GM19324 (cell line): ENCODE data around the gene RNF144B.
"Not testable (repeated sequence)": the region's sequence is repeated elsewhere in the genome, so short reads cannot be mapped to it uniquely, and the experiment has no call there.

Experiments used
- ATAC-seq: cut with Tn5 transposase; IDR thresholded peaks from one replicate; pipeline ENCODE4 v1.9.1; 2021; ENCODE audit warnings: mild to moderate bottlenecking, moderate library complexity; ENCODE audit not compliant: unreplicated experiment, low FRiP score

The RNF144B gene

DNA sequence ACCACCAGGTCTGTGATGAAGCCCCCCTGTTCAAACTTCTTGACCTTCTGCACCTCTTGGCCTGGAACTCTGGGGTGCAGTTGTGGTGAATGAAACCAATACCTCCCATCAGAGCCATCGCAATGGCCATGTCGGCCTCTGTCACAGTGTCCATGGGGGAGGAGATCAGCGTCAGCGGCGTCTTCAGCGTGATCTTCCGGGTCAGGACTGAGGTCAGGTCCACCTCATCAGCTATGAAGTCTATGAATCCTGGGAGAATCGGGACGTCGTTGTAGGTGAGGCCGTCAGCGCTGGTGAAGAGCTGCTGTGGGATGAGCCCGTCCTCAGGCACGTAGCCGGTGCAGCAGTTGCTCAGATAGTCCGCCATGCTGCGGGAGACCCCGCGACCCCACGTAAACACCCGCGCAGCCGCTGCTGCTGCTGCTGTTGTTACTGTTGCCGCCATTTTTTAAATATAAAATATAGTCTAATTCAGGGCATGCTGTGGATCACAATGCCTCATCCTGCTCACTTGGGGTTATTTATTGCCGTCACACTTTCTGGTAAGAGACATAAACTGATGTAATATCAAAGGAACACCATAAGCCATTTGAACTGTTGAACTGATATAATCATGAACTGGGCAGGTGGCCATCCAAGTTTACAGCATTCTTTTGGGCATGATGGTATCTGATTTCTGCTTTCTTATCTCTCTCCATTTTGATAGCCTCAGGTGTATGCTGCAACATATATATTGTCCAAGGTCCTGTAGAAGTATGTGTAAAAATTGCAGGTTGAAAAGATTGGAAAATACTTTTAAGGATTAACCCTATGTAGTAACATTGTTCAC is 18.7 kb upstream of the RNF144B start:
- no peak for ATAC-seq

DNA sequence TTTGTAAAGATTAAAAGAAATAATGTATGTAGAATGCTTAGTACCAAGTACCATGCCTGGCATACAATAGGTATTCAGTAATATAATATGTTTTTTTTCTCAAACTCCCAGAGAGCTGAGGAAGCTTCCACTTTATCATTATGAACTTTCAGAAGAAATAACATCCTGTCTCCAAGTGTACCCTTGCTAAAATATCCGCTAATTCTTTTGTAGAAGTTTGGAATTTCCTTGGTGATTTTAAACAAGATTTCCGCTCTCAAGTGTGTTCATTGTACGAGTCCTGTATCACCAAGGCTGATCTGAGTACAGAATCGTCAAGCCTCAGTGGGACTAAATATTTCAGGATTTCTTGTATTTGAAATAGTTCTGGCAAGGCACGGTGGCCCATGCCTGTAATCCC is 16.1 kb upstream of the RNF144B start:
- ATAC-seq, result no peak

DNA sequence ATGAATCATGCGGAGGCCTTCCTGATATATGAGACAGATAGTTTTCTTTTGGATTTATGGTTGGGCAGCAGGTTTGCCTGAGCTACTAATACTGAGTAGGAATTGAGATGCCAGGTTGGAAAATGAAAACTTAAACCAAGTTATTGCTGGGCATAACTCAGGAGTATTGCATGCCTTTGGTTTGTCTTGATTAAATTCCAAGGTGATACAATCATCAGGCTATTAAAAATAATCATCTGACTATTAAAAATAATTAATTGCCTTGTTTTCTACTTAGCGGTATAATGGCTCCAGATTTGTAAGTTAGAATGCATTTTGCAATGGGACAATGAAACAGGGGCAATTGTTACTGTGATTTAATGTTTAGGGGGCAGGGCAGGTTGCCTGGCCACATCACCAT is 15.5 kb upstream of the RNF144B start:
- no peak for ATAC-seq

DNA sequence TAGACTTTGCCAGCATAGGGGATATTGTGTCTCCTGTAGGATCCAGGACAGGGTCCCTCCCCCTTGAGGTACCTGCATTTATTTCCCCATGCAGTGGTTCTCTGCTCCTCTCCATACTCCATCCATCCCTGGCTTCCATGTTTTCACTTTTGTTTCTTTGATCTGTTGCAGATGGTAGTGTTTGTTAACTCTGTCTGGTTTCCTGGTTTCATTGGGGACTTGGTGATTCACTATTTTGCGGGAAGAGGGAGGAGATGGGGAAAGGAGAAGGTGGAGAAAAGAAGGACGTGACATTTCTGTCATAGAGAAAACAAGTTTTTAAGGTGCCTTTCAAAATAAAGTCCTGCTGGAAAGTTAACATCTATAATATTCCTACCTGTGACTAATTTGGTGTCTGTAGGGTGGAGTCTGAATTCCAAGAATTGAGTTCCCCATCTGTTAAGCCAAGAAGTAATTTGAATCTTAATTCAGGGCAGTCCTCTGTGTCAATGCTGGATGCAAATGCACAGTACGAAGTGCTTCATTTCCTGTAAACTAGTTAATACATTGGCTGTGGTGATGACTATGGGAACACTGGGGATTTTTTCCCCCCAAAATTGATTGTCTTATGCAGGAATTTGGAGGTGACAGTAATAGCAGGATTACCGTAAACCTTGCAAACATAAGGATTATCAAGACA is 6.9 kb upstream of the RNF144B start:
- no peak for ATAC-seq

DNA sequence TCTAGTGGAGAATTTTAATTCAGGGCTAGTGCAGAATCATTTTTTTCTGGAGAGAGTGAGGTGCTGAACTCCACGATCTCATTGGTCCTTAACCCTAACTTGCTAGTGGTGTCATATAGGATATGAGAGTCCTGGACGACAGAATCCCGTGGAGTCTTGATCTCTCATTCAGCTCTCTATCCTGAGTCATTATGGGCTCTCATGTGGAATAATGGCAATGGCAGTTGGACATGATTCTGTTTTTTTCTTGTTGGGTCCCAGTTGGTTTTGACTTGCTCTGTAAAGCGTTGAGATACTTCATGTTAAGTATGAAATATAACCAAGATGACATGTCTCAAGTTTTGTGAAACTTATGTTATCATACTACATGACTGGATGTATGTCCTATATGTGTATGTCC is 6.3 kb upstream of the RNF144B start:
- ATAC-seq, result no peak

DNA sequence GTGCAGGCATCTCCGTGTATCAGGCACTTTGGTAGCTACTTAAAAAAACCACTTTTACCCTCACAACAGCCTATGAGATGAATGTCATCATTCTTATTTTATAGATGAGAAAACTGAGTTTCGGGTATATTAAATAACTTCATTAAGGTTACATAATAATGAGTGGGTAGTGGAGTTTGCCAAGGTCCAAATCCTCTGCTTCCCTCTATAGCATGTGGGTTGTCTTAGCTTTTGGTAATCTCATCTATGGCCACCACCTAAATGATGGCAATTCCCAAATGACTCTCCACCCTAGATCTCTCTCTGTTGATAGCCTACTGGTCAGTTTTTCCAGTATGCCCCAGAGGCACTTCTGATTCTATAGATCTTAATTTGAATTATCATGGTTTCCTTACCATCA is 3.7 kb upstream of the RNF144B start:
- no peak for ATAC-seq

DNA sequence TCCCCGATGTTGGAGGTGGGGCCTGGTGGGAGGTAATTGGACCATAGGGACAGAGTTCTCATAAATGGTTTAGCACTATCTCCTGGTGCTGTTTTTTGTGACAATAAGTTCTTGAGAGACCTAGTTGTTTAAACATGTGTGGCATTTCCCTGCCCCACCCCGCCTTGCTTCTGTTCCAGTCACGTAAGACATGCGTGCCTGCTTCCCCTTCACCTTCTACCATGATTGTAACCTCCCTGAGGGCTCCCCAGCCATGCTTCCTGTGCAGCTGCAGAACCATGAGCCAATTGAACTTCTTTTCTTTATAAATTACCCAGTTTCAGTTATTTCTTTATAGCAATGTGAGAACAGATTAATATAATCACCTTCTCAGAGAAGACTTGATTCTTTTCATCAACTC is 2.5 kb upstream of the RNF144B start:
- ATAC-seq, result no peak

DNA sequence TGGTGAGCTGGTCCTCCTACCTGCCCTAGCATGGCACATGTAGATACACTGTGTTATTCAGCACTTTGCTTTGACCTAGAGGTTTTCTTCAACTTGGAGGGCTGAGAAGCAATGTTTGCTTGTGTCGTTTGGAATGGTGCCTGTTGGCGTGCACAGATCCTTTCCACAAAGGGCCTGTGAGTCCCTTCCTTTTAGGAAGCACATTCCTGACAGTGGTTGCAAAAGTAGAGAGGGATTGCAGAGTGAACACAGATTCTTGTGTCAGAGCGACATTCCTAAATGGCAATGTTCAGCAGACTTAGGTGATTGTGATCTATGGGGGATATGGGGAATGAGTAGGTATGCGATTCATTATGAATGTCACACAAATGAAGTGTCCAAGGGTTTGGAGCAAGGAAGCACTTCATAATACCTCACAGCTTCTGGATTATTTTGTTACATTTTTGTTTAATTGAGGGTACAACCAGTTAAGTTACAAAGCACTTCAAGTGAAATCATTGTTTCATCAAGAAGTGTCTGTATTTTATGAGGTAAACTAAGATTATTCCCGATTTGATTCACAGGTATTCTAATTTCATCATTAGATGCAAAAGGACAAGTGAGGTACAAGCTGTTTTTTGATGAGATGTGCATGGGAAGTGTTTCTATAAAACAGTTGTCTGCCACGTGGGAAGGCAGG is 713 bp upstream of the RNF144B start:
- ATAC-seq, result no peak

DNA sequence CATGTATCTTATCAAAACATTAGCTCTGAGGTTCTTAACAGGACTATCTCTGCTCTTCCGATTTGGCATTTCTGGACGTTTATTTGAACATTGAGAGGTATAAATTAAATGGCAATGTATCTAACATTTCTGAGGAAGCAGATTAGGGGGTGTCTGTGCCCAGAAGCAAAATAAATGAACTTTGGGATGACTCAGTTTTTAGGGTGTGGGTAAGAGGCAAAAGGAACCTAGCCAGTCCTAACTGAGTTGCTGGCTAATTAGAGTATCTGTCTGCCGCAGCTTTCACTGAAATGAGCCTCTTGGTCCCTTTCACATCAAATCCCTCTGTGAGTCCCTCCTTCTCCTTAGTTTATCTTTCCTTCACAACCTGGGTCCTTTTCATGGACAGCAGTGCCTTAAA is 1.1 kb downstream of the RNF144B start:
- ATAC-seq, result no peak

DNA sequence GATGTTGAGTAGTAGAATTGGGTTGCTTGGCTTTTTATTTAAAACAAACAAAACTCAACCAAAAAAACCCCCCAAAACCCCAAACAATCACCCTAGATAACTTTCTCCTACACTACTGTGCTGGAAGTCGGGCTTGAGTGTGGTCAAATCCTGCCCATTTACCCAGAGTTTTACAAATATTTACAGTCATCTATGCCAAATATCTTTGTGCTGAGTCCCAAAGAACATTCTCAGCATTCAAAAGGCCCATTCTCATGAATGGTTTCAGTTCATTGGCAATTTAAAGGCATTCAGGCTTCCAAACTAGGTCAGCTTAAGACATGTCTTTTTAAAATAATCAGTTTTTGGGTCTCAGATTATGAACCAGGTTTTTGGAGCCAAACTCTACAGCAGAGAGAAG is 1.8 kb downstream of the RNF144B start:
- no peak for ATAC-seq

DNA sequence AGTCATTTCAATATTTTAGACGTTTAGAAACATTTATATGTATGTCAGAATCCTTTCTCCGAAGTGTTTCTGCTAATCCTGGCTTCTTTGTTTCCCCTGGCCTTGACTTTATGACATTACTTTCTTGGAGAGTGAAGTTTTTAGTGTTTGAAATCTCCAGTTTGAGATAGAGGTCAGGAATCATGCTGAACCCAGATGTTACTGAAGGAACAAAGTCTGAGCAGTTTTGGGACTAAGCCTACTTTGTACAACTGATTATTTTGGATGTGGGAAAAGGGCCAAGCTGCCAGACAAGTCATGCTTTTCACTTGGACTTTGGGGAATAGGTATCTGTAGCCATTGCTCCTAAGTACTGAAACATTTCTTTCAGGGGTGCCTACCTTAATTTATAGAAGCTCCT is 2.3 kb downstream of the RNF144B start:
- ATAC-seq, result no peak

DNA sequence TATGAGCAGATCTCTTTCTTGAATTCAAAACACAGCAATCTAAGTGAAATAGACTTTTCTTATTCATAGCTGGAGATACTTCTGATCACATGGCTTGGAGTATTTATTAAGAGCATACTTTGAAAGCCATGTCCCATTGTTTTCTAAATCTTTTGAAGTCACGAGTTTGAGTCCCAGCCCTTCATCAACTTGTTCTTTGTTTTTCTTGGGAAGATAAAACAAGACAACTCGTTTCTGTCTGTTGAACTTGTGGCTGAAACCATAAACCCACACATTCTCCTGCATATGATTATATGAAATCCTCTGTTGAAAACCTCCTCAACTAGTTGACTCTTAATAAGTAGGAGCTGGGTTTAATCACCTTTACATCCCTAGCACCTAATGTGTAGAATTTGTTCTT is 3.3 kb downstream of the RNF144B start:
- no peak for ATAC-seq

DNA sequence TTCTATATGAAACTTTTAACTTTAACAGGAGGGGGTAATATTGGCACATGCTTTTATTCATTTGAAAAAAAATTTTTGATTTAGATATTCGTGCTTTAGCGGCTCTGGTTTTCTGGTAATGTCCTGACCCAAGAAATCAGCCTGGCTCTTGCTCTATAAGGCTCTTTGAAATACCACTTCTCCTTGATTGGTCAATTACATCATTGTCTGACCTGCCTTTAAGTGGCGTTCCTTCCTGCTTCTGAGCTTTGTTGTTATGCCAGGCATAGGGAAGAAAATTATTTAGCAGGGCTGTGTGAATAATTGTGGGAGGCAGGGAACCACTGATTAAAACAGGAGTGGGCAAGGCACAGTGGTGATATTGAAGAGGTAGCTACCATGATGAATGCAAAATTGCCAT is 3.9 kb downstream of the RNF144B start:
- ATAC-seq, result no peak

DNA sequence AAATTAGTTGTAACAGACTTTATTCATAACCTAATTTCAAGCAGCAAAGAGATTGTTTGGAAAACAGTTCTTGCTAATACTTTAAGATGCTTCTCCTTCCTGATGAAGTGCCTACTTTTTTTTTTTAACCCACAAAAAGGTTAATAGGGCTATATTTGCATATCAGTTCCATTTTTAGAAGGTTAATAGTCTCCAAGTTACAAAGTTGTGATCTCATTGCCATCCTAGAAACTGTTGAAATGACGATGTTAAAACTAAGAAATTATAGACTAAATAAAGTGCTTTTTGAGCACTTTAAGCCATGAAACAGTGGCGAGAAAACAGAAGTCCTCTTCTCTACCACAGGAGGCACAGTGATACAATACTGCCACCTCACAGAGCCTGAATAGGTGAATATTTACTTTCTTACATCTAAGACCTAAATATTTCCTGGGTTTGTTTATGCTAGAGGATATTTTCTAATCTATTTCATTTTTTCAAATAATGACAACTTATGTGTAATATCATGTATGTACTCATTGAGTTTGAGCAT is 5.3 kb downstream of the RNF144B start:
- ATAC-seq, result no peak

DNA sequence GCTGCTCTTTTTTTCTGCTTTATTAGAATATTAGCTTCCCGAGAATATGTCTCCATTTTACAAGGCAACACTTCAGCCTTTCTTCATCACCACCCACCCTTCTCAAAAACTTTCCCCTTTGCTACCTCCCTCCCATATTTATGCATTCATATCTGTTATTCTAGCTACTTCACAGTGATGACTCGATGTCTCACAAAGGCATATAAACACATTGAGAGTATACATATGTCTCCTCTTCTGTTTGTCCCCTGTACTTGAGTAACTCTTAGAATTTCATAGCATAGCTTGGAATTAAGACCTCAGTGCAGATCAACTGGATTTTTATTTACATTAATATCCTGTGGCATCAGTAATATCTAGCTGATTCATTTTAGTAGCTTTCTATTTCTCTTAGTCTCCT is 6.5 kb downstream of the RNF144B start:
- ATAC-seq, result no peak

DNA sequence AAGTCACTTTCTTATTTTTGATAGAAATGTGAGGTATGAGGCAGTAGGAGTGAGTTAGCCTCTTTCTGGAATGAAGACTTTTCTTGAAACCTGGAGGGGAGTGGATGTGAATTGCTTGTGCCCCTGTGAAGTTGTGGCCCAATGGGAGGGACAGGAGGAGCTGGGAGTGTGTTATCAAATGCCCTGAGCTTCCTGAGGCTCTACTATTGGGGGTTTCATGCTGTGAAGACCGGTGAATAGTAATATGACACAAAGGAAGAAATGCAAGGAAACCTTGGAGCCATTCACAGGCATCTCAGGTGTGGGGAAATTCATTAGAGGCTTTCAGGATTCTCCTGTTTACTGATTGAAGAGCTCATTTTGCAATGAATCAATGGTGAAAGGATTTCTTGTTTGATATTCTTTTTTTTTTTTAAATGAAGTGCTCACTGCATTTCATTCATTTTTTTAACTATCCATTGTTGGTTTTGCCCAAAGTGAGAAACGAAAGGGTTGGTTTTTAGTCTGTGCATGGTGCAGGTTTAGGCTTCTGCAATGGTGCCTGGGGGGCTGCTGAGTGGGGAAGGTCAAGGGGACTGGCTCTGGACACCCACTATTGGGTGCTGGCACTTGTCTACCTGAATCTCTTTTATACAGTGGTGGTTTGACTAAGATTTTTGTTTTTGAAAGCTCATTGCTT is 8.2 kb downstream of the RNF144B start:
- ATAC-seq, result no peak

DNA sequence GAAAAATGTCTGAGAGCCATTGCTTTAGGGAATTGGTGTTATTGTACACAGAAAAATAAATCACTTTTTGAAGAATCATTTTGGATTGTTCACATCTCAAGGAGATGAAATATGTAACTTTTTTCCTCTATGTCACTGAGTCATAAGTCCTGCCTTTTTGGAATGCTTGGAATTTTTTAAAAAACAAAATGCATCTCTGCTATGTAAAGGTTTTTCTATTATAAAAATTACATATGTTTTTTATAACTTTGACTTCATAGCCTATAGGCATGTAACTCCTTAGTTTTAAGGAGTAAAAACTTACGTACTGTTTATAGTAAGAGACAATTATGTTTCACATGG is 8.7 kb downstream of the RNF144B start:
- ATAC-seq, result no peak

DNA sequence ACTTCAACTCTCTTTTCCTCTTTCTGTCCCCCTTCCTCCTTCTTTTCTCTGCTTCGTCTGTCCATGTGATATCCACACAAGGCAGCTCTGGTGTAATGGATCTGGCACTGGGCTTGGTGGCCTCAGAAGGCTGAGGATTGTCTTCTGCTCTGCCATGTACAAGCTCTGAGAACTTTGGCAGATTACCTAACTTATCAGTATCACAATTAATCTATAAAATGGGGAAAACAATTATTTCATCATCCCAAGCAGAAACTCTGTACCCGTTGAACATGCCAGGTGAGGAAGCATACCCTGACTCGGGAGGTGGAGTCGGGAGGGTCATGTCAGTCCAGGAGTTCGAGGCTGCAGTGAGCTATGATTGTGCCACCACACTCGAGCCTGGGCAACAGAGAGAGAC is 10.6 kb downstream of the RNF144B start:
- ATAC-seq, result no peak

DNA sequence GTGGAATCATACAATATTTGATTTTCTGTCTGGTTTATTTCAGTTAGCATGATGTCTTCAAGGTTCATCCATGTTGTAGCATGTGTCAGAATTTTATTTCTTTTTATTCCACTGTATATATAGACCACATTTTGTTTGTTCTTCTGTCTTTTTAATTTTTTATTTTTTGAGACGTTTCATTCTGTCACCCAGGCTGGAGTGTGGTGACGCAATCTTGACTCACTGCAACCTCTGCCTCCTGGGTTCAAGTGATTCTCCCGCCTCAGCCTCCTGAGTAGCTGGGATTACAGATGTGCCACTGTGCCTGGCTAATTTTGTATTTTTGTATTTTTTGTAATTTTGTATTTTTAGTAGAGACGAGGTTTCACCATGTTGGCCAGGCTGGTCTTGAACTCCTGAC is 11.1 kb downstream of the RNF144B start:
- ATAC-seq, result not testable (repeated sequence)

DNA sequence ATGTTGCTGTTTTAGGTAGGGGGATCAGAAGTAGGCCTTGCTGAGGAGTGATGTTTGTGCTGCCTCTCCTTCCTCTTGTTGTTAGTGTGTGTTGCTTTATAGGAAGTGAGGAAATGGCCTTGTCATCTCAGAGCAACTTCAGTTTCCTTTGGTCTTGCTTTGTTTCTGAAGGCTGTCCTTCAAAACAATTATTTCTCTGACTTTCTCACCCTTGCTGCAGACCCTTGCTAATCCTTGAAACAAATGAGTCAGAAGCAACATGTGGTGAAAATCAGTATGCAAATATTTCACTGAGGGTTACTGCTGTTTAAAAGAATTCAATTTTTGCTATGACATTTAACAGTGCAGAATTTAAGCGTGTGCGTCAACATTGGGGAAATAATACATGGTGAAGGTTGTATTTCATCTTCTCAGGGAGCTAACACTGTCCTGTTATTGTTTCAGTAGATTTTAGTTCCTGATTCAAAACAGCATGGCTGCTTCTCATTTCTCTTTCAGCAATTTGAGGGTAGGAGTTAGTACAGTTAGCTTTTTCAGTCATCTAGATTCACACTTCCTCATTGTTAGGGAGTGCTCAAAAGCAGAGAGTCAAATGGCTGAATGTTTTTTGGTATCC is 13.8 kb downstream of the RNF144B start:
- ATAC-seq, result peak; percentile 90

DNA sequence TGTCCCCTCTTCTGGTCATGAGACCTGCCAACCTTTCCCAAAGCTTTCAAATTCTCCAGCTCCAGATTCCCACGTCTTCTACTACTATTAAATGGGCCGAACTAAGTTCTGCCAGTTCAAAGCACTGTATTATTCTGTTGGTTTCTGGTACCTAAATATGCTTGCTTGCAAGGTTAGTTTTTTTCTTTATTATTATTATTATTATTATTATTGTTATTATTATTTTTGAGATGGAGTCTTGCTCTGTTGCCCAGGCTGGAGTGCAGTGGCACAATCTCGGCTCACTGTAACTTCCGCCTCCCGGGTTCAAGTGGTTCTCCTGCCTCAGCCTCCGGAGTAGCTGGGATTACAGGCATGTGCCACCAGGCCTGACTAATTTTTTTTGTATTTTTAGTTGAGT is 17.8 kb downstream of the RNF144B start:
- not testable (repeated sequence) for ATAC-seq
